ENCODE data around the gene CPXM1.

Gene CPXM1

GRCh38 chr20:2795451-2795850 is 5.0 kb downstream of the CPXM1 start:
- Histone ChIP-seq H3K9ac (ENCODE audit: low read length in 5 of 5) (no peak overlapping the region), H3K27me3 (ENCODE audit: control insufficient read depth in 5 of 5, insufficient read depth in 4 of 5, low read length in 5 of 5) (peaks cover 18 to 58% (median 54%) of the 10 kb centered on the region in 5 donors), H3K4me1 (ENCODE audit: control insufficient read depth in 5 of 5, insufficient read depth in 5 of 5, low read length in 5 of 5) (peaks cover 0 to 13% (median 10%) of the 10 kb centered on the region in 5 donors), H3K4me3 (ENCODE audit: low read depth in 1 of 5, low read length in 5 of 5) (no peak overlapping the region), H3K9me3 (ENCODE audit: control insufficient read depth in 5 of 5, low read length in 5 of 5) (no peaks in the 10 kb centered on the region), H3K27ac (ENCODE audit: low read depth, low read length) (no peak overlapping the region), H3K36me3 (ENCODE audit: control insufficient read depth in 5 of 5, insufficient read depth in 5 of 5, low read length in 5 of 5) (no peaks in the 10 kb centered on the region)

GRCh38 chr20:2794866-2795447 is 5.5 kb downstream of the CPXM1 start:
- H3K27me3 ChIP-seq (ENCODE audit: control insufficient read depth in 5 of 5, insufficient read depth in 4 of 5, low read length in 5 of 5) = peaks cover 14 to 58% (median 51%) of the 10 kb centered on the region in 5 donors

GRCh38 chr20:2794202-2794748 is 6.2 kb downstream of the CPXM1 start:
- Histone ChIP-seq H3K9ac (ENCODE audit: low read length in 5 of 5) (no peak overlapping the region), H3K4me3 (ENCODE audit: low read depth in 1 of 5, low read length in 5 of 5) (no peak overlapping the region), H3K27ac (ENCODE audit: low read depth, low read length) (no peak overlapping the region), H3K36me3 (ENCODE audit: control insufficient read depth in 5 of 5, insufficient read depth in 5 of 5, low read length in 5 of 5) (no peaks in the 10 kb centered on the region), H3K27me3 (ENCODE audit: control insufficient read depth in 5 of 5, insufficient read depth in 4 of 5, low read length in 5 of 5) (peaks cover 8 to 56% (median 44%) of the 10 kb centered on the region in 5 donors), H3K4me1 (ENCODE audit: control insufficient read depth in 5 of 5, insufficient read depth in 5 of 5, low read length in 5 of 5) (peaks cover 0 to 1% (median under 1%) of the 10 kb centered on the region in 5 donors), H3K9me3 (ENCODE audit: control insufficient read depth in 5 of 5, low read length in 5 of 5) (no peaks in the 10 kb centered on the region)

More at GRCh38 chr20:2794866-2795447, 5.5 kb downstream of the CPXM1 start:
- H3K27ac ChIP-seq (ENCODE audit: low read depth, low read length) = no peak overlapping the region
- peaks cover 0 to 8% (median 7%) of the 10 kb centered on the region in 5 donors for H3K4me1 ChIP-seq (ENCODE audit: control insufficient read depth in 5 of 5, insufficient read depth in 5 of 5, low read length in 5 of 5)
- H3K9me3 ChIP-seq (ENCODE audit: control insufficient read depth in 5 of 5, low read length in 5 of 5) = no peaks in the 10 kb centered on the region
- H3K9ac ChIP-seq (ENCODE audit: low read length in 5 of 5) = no peak overlapping the region
- no peaks in the 10 kb centered on the region for H3K36me3 ChIP-seq (ENCODE audit: control insufficient read depth in 5 of 5, insufficient read depth in 5 of 5, low read length in 5 of 5)
- H3K4me3 ChIP-seq (ENCODE audit: low read depth in 1 of 5, low read length in 5 of 5) = no peak overlapping the region

- Histone ChIP-seq H3K9me3 (ENCODE audit: control insufficient read depth in 5 of 5, low read length in 5 of 5) (no peaks in the 10 kb centered on the region), H3K27ac (ENCODE audit: low read depth, low read length) (no peak overlapping the region), H3K27me3 (ENCODE audit: control insufficient read depth in 5 of 5, insufficient read depth in 4 of 5, low read length in 5 of 5) (peaks cover 9 to 51% (median 36%) of the 10 kb centered on the region in 5 donors), H3K36me3 (ENCODE audit: control insufficient read depth in 5 of 5, insufficient read depth in 5 of 5, low read length in 5 of 5) (no peaks in the 10 kb centered on the region), H3K4me3 (ENCODE audit: low read depth in 1 of 5, low read length in 5 of 5) (no peak overlapping the region), H3K9ac (ENCODE audit: low read length in 5 of 5) (no peak overlapping the region), H3K4me1 (ENCODE audit: control insufficient read depth in 5 of 5, insufficient read depth in 5 of 5, low read length in 5 of 5) (no peaks in the 10 kb centered on the region)
Measured at GRCh38 chr20:2793471-2793870, 7.0 kb downstream of the CPXM1 start.

GRCh38 chr20:2783908-2784566 is 16.4 kb downstream of the CPXM1 start:
- no peaks in the 10 kb centered on the region for H3K36me3 ChIP-seq (ENCODE audit: control insufficient read depth in 5 of 5, insufficient read depth in 5 of 5, low read length in 5 of 5)
- peaks cover 0 to 6% (median 3%) of the 10 kb centered on the region in 5 donors for H3K27me3 ChIP-seq (ENCODE audit: control insufficient read depth in 5 of 5, insufficient read depth in 4 of 5, low read length in 5 of 5)
- H3K4me3 ChIP-seq (ENCODE audit: low read depth in 1 of 5, low read length in 5 of 5) = no peak overlapping the region
- no peak overlapping the region for H3K27ac ChIP-seq (ENCODE audit: low read depth, low read length)
- no peak overlapping the region for H3K9ac ChIP-seq (ENCODE audit: low read length in 5 of 5)
- no peaks in the 10 kb centered on the region for H3K4me1 ChIP-seq (ENCODE audit: control insufficient read depth in 5 of 5, insufficient read depth in 5 of 5, low read length in 5 of 5)
- no peaks in the 10 kb centered on the region for H3K9me3 ChIP-seq (ENCODE audit: control insufficient read depth in 5 of 5, low read length in 5 of 5)

GRCh38 chr20:2780948-2781347 is 19.5 kb downstream of the CPXM1 start:
- H3K4me3 ChIP-seq (ENCODE audit: low read depth in 1 of 5, low read length in 5 of 5) = no peak overlapping the region
- H3K36me3 ChIP-seq (ENCODE audit: control insufficient read depth in 5 of 5, insufficient read depth in 5 of 5, low read length in 5 of 5) = no peaks in the 10 kb centered on the region
- no peak overlapping the region for H3K27ac ChIP-seq (ENCODE audit: low read depth, low read length)
- no peak overlapping the region for H3K9ac ChIP-seq (ENCODE audit: low read length in 5 of 5)
- H3K4me1 ChIP-seq (ENCODE audit: control insufficient read depth in 5 of 5, insufficient read depth in 5 of 5, low read length in 5 of 5) = no peaks in the 10 kb centered on the region
- peaks cover 0 to 2% (median 1%) of the 10 kb centered on the region in 5 donors for H3K9me3 ChIP-seq (ENCODE audit: control insufficient read depth in 5 of 5, low read length in 5 of 5)
- peaks cover 0 to 6% (median 0%) of the 10 kb centered on the region in 5 donors for H3K27me3 ChIP-seq (ENCODE audit: control insufficient read depth in 5 of 5, insufficient read depth in 4 of 5, low read length in 5 of 5)

- Histone ChIP-seq H3K4me3 (ENCODE audit: low read depth in 1 of 5, low read length in 5 of 5) (no peak overlapping the region), H3K36me3 (ENCODE audit: control insufficient read depth in 5 of 5, insufficient read depth in 5 of 5, low read length in 5 of 5) (no peaks in the 10 kb centered on the region), H3K27me3 (ENCODE audit: control insufficient read depth in 5 of 5, insufficient read depth in 4 of 5, low read length in 5 of 5) (peaks cover 0 to 6% (median 0%) of the 10 kb centered on the region in 5 donors), H3K27ac (ENCODE audit: low read depth, low read length) (no peak overlapping the region), H3K9ac (ENCODE audit: low read length in 5 of 5) (no peak overlapping the region), H3K4me1 (ENCODE audit: control insufficient read depth in 5 of 5, insufficient read depth in 5 of 5, low read length in 5 of 5) (no peaks in the 10 kb centered on the region), H3K9me3 (ENCODE audit: control insufficient read depth in 5 of 5, low read length in 5 of 5) (peaks cover 0 to 8% (median 8%) of the 10 kb centered on the region in 5 donors)
Measured at GRCh38 chr20:2778602-2779321, 21.7 kb downstream of the CPXM1 start.

GRCh38 chr20:2775139-2775538 is 25.3 kb downstream of the CPXM1 start:
- H3K4me1 ChIP-seq (ENCODE audit: control insufficient read depth in 5 of 5, insufficient read depth in 5 of 5, low read length in 5 of 5) = peaks cover 0 to 3% (median 2%) of the 10 kb centered on the region in 5 donors
- no peak overlapping the region for H3K4me3 ChIP-seq (ENCODE audit: low read depth in 1 of 5, low read length in 5 of 5)
- peaks cover 0 to 8% (median 8%) of the 10 kb centered on the region in 5 donors for H3K9me3 ChIP-seq (ENCODE audit: control insufficient read depth in 5 of 5, low read length in 5 of 5)
- no peaks in the 10 kb centered on the region for H3K27me3 ChIP-seq (ENCODE audit: control insufficient read depth in 5 of 5, insufficient read depth in 4 of 5, low read length in 5 of 5)
- no peak overlapping the region for H3K27ac ChIP-seq (ENCODE audit: low read depth, low read length)
- no peaks in the 10 kb centered on the region for H3K36me3 ChIP-seq (ENCODE audit: control insufficient read depth in 5 of 5, insufficient read depth in 5 of 5, low read length in 5 of 5)
- H3K9ac ChIP-seq (ENCODE audit: low read length in 5 of 5) = no peak overlapping the region

- H3K9ac ChIP-seq (ENCODE audit: low read length in 5 of 5) = no peak overlapping the region
- no peak overlapping the region for H3K4me3 ChIP-seq (ENCODE audit: low read depth in 1 of 5, low read length in 5 of 5)
- H3K9me3 ChIP-seq (ENCODE audit: control insufficient read depth in 5 of 5, low read length in 5 of 5) = peaks cover 0 to 8% (median 8%) of the 10 kb centered on the region in 5 donors
- H3K36me3 ChIP-seq (ENCODE audit: control insufficient read depth in 5 of 5, insufficient read depth in 5 of 5, low read length in 5 of 5) = no peaks in the 10 kb centered on the region
- no peak overlapping the region for H3K27ac ChIP-seq (ENCODE audit: low read depth, low read length)
- H3K27me3 ChIP-seq (ENCODE audit: control insufficient read depth in 5 of 5, insufficient read depth in 4 of 5, low read length in 5 of 5) = peaks cover 0 to 10% (median 6%) of the 10 kb centered on the region in 5 donors
- H3K4me1 ChIP-seq (ENCODE audit: control insufficient read depth in 5 of 5, insufficient read depth in 5 of 5, low read length in 5 of 5) = peaks cover 0 to 3% (median 2%) of the 10 kb centered on the region in 5 donors
Measured at GRCh38 chr20:2773812-2774211, 26.6 kb downstream of the CPXM1 start.
